Right atrium auricular region (tissue), 2 donors: ENCODE data around the gene POLR3K. TPM values are rescaled to one million over a fixed set of nuclear protein-coding genes. Genes with fewer than 3 reads are reported as not detected.

ENCODE experiments used
- DNase-seq: peaks from one replicate; pipeline ENCODE4 v3.0.0-alpha.2; 2019; ENCODE audit warnings: low spot score
- H3K27ac ChIP-seq, 2 donors: fragments of 200-600 bp; sonication (generic); 1 replicate in 1 of 2; 2 replicates in 1 of 2; pipeline ENCODE4 v1.5.1; 2016 to 2019
- H3K27me3 ChIP-seq, 2 donors: fragments of 200-600 bp; sonication (generic); one replicate each; pipeline versions ENCODE4 v1.5.1 to v1.6.0; 2017 to 2019
- H3K36me3 ChIP-seq: fragments of 200-600 bp; sonication (generic); one replicate; pipeline ENCODE4 v1.5.1; 2016
- H3K4me1 ChIP-seq, 2 donors: fragments of 200-600 bp; sonication (generic); one replicate each; pipeline versions ENCODE4 v1.5.1 to v1.6.0; 2017 to 2019
- H3K4me3 ChIP-seq, 2 donors: fragments of 200-600 bp; sonication (generic); 1 replicate in 1 of 2; 2 replicates in 1 of 2; pipeline ENCODE4 v1.5.1; 2017 to 2019; ENCODE audit warnings: mild to moderate bottlenecking in 1 of 2, moderate library complexity in 1 of 2
- H3K9me3 ChIP-seq, 2 donors: fragments of 200-600 bp; sonication (generic); one replicate each; pipeline ENCODE4 v1.5.1; 2019
- total RNA-seq, 2 donors: library from RNA; depleted of rRNA; stranded (reverse); fragments of >200 nt; gene quantifications; one replicate each; pipeline ENCODE4 v1.1.0, GENCODE V29; 2016
- TF ChIP-seq, protein P1 (sequence below), 2 donors: fragments of 200-600 bp; sonication (generic); IDR thresholded peaks; one replicate each; pipeline ENCODE4 v1.5.1; 2019; ENCODE audit warnings: antibody characterized with exemption in 2 of 2

The POLR3K gene
- total RNA-seq, 2 donors from 2014 or later = 4.0 TPM

DNA sequence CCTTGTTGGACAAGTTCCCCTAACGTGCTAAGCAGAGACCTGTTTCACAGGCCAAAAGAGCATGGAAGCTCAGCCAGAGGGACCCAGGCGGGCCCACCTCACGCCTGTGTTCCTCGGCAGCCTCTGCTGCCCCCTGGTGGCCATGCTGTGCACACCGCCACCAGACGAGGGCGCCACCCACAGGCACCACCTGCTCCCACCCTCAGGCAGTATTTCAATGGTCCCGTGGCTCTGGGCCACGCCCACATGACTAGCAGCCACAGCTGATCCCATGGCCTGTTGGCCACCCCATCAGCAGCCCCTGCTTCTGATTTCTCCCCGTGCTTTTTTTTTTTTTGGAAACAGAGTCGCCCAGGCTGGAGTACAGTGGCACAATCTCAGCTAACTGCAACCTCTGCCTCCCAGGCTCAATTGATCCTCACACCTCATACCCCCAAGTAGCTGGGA lies 43.5 kb upstream of the POLR3K start:
- H3K9me3 ChIP-seq = no peaks in the 10 kb centered on the region
- H3K27me3 ChIP-seq = no peaks in the 10 kb centered on the region
- peaks cover 0 to 27% of the 10 kb centered on the region in 2 donors for H3K4me1 ChIP-seq
- no peak overlapping the region for H3K27ac ChIP-seq
- H3K4me3 ChIP-seq = no peak overlapping the region
- peaks cover 17% of the 10 kb centered on the region for H3K36me3 ChIP-seq
- TF ChIP-seq, protein P1, sequence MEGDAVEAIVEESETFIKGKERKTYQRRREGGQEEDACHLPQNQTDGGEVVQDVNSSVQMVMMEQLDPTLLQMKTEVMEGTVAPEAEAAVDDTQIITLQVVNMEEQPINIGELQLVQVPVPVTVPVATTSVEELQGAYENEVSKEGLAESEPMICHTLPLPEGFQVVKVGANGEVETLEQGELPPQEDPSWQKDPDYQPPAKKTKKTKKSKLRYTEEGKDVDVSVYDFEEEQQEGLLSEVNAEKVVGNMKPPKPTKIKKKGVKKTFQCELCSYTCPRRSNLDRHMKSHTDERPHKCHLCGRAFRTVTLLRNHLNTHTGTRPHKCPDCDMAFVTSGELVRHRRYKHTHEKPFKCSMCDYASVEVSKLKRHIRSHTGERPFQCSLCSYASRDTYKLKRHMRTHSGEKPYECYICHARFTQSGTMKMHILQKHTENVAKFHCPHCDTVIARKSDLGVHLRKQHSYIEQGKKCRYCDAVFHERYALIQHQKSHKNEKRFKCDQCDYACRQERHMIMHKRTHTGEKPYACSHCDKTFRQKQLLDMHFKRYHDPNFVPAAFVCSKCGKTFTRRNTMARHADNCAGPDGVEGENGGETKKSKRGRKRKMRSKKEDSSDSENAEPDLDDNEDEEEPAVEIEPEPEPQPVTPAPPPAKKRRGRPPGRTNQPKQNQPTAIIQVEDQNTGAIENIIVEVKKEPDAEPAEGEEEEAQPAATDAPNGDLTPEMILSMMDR (IDR thresholded peaks at IDR 0.05) = peak; percentile 96 to 99
- peak; percentile 92 for DNase-seq

DNA sequence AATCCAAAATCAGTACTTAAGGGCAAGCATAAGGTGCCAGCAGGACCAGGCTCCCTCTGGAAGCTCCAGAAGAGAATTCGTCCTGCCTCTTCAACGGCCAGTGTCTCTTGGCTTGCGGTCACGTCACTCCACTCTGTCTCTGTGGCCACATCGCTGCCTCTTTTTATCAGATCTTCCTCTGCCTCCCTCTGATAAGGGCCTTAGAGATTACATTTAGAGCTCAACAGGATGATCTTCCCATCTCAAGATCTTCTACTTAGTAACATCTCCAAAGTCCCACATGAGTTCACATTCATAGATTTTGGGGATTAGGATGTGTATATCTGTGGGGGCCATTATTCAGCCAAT lies 41.5 kb upstream of the POLR3K start:
- Histone ChIP-seq H3K9me3 (no peaks in the 10 kb centered on the region), H3K4me3 (no peak overlapping the region), H3K36me3 (peaks cover 25% of the 10 kb centered on the region), H3K4me1 (peaks cover 0 to 26% of the 10 kb centered on the region in 2 donors), H3K27me3 (no peaks in the 10 kb centered on the region), H3K27ac (no peak overlapping the region)
- no peak for DNase-seq
- TF ChIP-seq, protein P1 (IDR thresholded peaks at IDR 0.05) = no peak

DNA sequence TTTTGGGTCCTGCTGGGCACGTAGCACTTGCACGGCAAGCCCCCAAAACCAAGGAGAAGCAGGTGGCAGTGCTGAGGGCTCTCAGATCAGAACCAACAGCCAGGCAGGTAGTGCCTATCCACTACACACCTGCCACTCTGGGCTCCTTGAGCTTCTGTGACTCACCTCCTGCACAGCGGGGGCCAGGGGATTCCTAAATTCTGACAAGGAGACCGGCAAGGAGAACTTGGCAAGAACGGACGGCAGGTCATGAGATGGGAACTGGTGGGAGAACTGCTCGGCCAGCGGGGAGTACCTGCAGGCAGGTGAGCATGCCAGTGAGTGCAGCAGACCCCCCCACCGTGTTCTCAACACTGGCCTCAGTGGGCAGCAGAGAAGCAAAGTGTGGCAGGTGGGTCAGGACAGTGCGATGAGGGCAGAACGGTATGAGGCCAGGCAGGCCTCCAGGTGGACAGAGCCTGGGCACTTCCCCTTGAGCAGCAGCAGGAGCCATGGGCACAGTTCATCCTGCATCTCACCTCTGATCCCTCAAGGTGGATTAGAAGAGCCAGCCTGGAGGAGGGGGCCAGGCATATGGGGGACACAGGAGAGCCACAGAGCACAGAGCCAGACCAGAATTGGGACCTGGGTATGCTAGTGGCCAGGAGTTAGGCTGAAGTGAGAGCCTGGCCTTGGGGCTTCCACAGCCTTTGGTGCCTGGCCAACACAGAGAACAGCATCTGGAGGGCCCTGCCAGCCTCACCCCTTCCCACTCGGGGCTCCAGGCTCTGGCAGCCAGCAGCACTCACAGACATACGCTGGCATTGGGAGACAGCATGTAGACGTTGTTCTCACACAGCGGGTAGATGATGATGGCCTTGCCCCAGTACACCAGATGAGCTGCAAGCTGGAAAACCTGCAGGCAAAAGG lies 39.3 kb upstream of the POLR3K start:
- H3K27ac ChIP-seq = no peak overlapping the region
- TF ChIP-seq, protein P1 (IDR thresholded peaks at IDR 0.05) = no peak
- peaks cover 0 to 26% of the 10 kb centered on the region in 2 donors for H3K4me1 ChIP-seq
- no peaks in the 10 kb centered on the region for H3K9me3 ChIP-seq
- H3K4me3 ChIP-seq = no peak overlapping the region
- DNase-seq = no peak
- peaks cover 37% of the 10 kb centered on the region for H3K36me3 ChIP-seq
- H3K27me3 ChIP-seq = no peaks in the 10 kb centered on the region

DNA sequence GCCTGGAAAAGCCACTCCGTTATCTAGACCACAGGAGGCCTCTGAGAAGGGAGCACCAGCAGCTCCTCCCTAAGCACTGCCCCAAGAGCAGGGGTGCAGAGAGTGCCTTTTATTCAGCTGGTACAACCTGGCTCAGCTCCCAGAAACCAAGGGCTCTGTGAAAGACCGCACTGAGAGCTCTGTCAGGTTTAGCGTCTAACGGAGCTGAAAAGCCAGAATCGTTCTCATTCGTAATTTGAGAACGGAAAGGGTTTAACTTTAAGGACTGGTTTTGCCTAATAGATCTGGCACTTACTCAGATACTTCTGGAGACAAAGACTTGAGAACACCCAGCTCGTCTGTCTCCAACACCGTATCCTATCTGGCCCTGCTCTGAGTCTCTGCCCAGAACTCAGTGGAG lies 38.1 kb upstream of the POLR3K start:
- Histone ChIP-seq H3K27ac (peak overlapping the region in 1 of 2 donors; percentile 39), H3K4me3 (no peak overlapping the region), H3K9me3 (no peaks in the 10 kb centered on the region), H3K27me3 (no peaks in the 10 kb centered on the region), H3K36me3 (peaks cover 44% of the 10 kb centered on the region), H3K4me1 (peaks cover 0 to 15% of the 10 kb centered on the region in 2 donors)
- TF ChIP-seq, protein P1 (IDR thresholded peaks at IDR 0.05) = no peak
- DNase-seq = no peak

DNA sequence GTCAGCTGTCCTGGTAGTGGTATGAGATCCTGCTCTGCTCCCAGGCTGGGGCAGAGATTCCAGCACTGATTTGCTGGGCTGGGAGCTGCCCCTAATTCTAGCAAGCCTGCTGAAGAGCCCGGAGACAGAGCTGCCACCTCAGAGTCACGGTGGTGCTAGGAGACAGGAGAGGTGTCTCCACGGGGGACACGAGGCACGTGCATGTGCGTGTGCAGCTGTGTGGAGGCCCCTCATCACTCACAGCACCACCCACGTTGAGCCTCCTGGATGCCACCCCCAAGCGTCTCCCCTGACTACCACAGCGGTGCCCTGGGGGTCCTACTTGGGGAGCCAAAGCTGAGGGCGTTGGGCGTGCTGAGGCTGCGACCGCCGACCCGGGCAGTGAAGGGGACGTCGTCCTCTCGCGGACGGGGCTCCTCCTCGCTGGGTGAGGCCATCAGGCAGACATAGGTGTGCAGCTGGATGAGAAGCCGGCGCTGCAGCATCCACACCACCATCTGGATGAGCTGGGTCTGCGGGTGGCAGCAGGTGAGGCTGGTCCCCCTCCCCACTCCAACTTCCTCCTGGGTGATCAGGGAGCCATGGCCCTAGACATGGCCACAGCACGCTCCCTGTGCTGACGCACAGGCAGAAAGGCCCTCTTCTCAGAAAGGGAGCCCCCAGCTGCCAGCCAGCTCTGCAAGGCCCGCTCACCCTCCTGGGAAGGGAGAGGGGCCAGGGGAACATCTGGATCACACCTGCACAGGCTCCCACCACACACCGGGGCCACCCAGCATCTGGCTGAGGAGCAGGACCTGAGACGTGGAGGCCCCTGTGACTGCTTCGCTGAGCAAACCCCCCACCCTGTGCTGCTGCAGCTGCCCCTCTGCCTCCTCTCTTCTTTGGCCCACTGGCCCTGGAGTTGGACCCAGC lies 36.2 kb upstream of the POLR3K start:
- DNase-seq = no peak
- no peaks in the 10 kb centered on the region for H3K9me3 ChIP-seq
- H3K36me3 ChIP-seq = peaks cover 60% of the 10 kb centered on the region
- no peak overlapping the region for H3K27ac ChIP-seq
- peaks cover 0 to 30% of the 10 kb centered on the region in 2 donors for H3K4me1 ChIP-seq
- H3K27me3 ChIP-seq = no peaks in the 10 kb centered on the region
- H3K4me3 ChIP-seq = no peak overlapping the region
- TF ChIP-seq, protein P1 (IDR thresholded peaks at IDR 0.05) = no peak
